Astrocyte (in vitro differentiated cells and primary cell): Measurements from ENCODE around the gene DCDC2B.

Experiments
- EZH2 ChIP-seq: IDR thresholded peaks from 2 replicates; pipeline ENCODE4 v1.6.1; 2012; ENCODE audit warnings: mild to moderate bottlenecking, low read length, inconsistent platforms; ENCODE audit not compliant: insufficient read depth
- TF ChIP-seq, protein P1 (sequence below): IDR thresholded peaks from 2 replicates; pipeline ENCODE4 v1.5.1; 2011; ENCODE audit warnings: low read depth, mild to moderate bottlenecking, inconsistent platforms, low read length, moderate library complexity; ENCODE audit not compliant: insufficient read depth

- no peak for TF ChIP-seq EZH2
- TF ChIP-seq, protein P1, sequence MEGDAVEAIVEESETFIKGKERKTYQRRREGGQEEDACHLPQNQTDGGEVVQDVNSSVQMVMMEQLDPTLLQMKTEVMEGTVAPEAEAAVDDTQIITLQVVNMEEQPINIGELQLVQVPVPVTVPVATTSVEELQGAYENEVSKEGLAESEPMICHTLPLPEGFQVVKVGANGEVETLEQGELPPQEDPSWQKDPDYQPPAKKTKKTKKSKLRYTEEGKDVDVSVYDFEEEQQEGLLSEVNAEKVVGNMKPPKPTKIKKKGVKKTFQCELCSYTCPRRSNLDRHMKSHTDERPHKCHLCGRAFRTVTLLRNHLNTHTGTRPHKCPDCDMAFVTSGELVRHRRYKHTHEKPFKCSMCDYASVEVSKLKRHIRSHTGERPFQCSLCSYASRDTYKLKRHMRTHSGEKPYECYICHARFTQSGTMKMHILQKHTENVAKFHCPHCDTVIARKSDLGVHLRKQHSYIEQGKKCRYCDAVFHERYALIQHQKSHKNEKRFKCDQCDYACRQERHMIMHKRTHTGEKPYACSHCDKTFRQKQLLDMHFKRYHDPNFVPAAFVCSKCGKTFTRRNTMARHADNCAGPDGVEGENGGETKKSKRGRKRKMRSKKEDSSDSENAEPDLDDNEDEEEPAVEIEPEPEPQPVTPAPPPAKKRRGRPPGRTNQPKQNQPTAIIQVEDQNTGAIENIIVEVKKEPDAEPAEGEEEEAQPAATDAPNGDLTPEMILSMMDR, result no peak
These were observed 9.7 kb upstream of the DCDC2B start for GRCh38 chr1:32199043-32199716.
